SK-N-MC (cell line): ENCODE data around the gene PHPT1.

ENCODE experiments used
- FOXP2 ChIP-seq: optimal IDR thresholded peaks from 2 replicates; pipeline ENCODE3; 2011; ENCODE audit warnings: mild to moderate bottlenecking, moderate library complexity; ENCODE audit not compliant: insufficient read depth; ENCODE audit errors: extremely low read length, control extremely low read depth
- POLR2AphosphoS5 ChIP-seq: IDR thresholded peaks from 2 replicates; pipeline ENCODE4 v1.6.1; 2012; ENCODE audit warnings: mild to moderate bottlenecking, low read depth, low read length, borderline replicate concordance

DNA sequence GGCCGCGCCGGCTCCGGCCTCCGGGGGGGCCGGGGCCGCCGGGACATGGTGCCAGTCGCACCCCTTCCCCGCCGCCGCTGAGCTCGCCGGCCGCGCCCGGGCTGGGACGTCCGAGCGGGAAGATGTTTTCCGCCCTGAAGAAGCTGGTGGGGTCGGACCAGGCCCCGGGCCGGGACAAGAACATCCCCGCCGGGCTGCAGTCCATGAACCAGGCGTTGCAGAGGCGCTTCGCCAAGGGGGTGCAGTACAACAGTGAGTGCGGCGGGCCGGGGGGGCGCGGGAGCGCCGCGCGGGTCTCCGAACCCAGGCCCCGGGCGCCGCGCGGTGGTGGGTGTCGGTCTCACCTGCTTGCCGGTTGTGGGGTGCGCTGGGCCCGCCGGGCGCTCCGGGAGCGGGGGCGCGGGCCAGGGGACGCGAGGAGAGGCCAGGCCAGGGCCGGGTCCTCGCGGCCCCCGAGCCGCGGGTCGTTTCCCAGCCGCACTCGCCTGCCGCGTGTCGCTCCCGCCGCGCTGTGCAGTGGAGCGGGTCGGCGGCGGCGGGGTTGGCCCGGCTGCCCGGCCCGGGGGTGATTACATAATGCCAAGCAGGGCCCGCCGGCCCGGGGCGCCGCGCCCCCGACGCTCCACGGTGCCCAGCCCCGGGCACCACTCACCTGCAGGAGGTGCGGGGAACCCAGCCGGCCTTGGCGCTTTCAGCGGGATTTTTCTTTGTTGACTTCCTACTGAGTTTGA lies 41.0 kb upstream of the PHPT1 start:
- no peak for TF ChIP-seq POLR2AphosphoS5
- TF ChIP-seq FOXP2: no peak
